Neutrophil (primary cell): ENCODE results near the gene CEP112.

Experiments used
- H3K27ac ChIP-seq: fragments of 200-600 bp; sonication (generic); 2 replicates; pipeline ENCODE4 v1.5.1; 2016; ENCODE audit warnings: mild to moderate bottlenecking, moderate library complexity
- H3K27me3 ChIP-seq: fragments of 200-600 bp; sonication (generic); 2 replicates; pipeline ENCODE4 v1.6.0; 2016; ENCODE audit warnings: mild to moderate bottlenecking
- H3K36me3 ChIP-seq: fragments of 200-600 bp; sonication (generic); 2 replicates; pipeline ENCODE4 v1.5.1; 2017
- H3K4me1 ChIP-seq, 2 experiments: fragments of 200-600 bp in 1 of 2; sonication (generic) in 1 of 2; 1 replicate in 1 of 2; 2 replicates in 1 of 2; pipeline versions ENCODE4 v1.5.1 to v1.6.1; 2013 to 2016; ENCODE audit warnings: low read depth in 1 of 2, low read length in 1 of 2, mild to moderate bottlenecking in 1 of 2, moderate library complexity in 1 of 2; ENCODE audit not compliant: control insufficient read depth in 1 of 2, insufficient read depth in 1 of 2
- H3K4me3 ChIP-seq, 2 experiments: fragments of 200-600 bp in 1 of 2; sonication (generic) in 1 of 2; 1 replicate in 1 of 2; 2 replicates in 1 of 2; pipeline ENCODE4 v1.5.1; 2013 to 2016; ENCODE audit warnings: low read depth in 1 of 2, low read length in 1 of 2, mild to moderate bottlenecking in 1 of 2, moderate library complexity in 1 of 2
- H3K9me3 ChIP-seq: fragments of 200-600 bp; sonication (generic); 2 replicates; pipeline ENCODE4 v1.5.1; 2016
- CTCF ChIP-seq: fragments of 200-600 bp; sonication (generic); IDR thresholded peaks from 2 replicates; pipeline ENCODE4 v1.5.1; 2016; ENCODE audit warnings: antibody characterized with exemption

Gene CEP112

GRCh38 chr17:65659512-65659911 lies 532.4 kb downstream of the CEP112 start:
- Histone ChIP-seq H3K36me3 (no peaks in the 10 kb centered on the region), H3K27ac (no peak overlapping the region), H3K27me3 (no peaks in the 10 kb centered on the region), H3K9me3 (no peaks in the 10 kb centered on the region), H3K4me3 (no peak overlapping the region), H3K4me1 (no peaks in the 10 kb centered on the region)
- TF ChIP-seq CTCF, result no peak

GRCh38 chr17:65657251-65657828 lies 534.6 kb downstream of the CEP112 start:
- Histone ChIP-seq H3K27me3 (no peaks in the 10 kb centered on the region), H3K9me3 (no peaks in the 10 kb centered on the region), H3K4me3 (no peak overlapping the region), H3K4me1 (no peaks in the 10 kb centered on the region), H3K36me3 (no peaks in the 10 kb centered on the region), H3K27ac (no peak overlapping the region)
- TF ChIP-seq CTCF, result no peak

- H3K36me3 ChIP-seq, result no peaks in the 10 kb centered on the region
- no peaks in the 10 kb centered on the region for H3K4me1 ChIP-seq
- H3K9me3 ChIP-seq, result no peaks in the 10 kb centered on the region
- H3K4me3 ChIP-seq, result no peak overlapping the region
- no peak for TF ChIP-seq CTCF
- no peak overlapping the region for H3K27ac ChIP-seq
- H3K27me3 ChIP-seq, result no peaks in the 10 kb centered on the region
Measured at GRCh38 chr17:65656390-65657250, 535.3 kb downstream of the CEP112 start.

- Histone ChIP-seq H3K4me3 (no peak overlapping the region), H3K36me3 (no peaks in the 10 kb centered on the region), H3K27me3 (no peaks in the 10 kb centered on the region), H3K27ac (no peak overlapping the region), H3K4me1 (no peaks in the 10 kb centered on the region), H3K9me3 (no peaks in the 10 kb centered on the region)
- TF ChIP-seq CTCF, result no peak
Measured at GRCh38 chr17:65655706-65656105, 536.2 kb downstream of the CEP112 start.

GRCh38 chr17:65644545-65644944 lies 547.4 kb downstream of the CEP112 start:
- H3K9me3 ChIP-seq, result no peaks in the 10 kb centered on the region

More at GRCh38 chr17:65644545-65644944, 547.4 kb downstream of the CEP112 start:
- TF ChIP-seq CTCF, result no peak
- no peaks in the 10 kb centered on the region for H3K27me3 ChIP-seq
- H3K27ac ChIP-seq, result no peak overlapping the region
- no peaks in the 10 kb centered on the region for H3K4me1 ChIP-seq
- H3K36me3 ChIP-seq, result no peaks in the 10 kb centered on the region
- H3K4me3 ChIP-seq, result no peak overlapping the region
